ENCODE results near the gene WAPL.

DNA sequence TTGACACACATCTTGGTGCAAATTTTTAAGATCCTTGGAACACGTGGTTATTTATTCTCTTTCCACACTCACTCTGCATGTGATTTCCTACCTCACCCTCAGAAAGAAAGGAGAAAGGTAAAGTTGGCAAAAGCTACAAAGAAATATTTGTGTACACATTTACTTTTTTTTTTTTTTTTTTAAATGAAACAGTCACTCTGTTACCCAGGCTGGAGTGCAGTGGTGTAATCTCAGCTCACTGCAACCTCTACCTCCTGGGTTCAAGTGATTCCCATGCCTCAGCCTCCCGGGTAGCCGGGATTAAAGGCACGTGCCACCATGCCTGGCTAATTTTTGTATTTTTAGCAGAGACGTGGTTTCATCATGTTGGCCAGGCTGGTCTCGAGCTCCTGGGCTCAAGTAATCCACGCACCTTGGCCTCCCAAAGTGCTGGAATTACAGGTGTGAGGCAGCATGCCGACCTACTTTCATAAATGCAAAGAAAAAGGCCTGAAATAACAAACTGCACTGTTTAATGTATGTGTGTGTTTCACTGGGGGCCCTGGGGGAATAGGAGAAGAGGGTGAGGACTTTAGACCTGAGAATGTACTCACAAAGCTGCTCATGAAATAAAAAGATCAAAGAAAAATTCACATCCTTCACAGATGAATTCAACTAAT lies 83.4 kb downstream of the WAPL start:
- TF ChIP-seq EZH2 (IDR thresholded peaks at IDR 0.05; ENCODE audit: borderline replicate concordance, insufficient read depth, low read depth, low read length, poor library complexity, severe bottlenecking) (no peak), CTCF (IDR thresholded peaks at IDR 0.05) (no peak)
